Esophagus squamous epithelium (tissue), 5 donors: ENCODE results near the gene SAP30. TPM values are rescaled to one million over a fixed set of nuclear protein-coding genes. Genes with fewer than 3 reads are reported as not detected.

Source experiments
- DNase-seq: peaks from one replicate; lab custom pipeline; 2025; lab: John Stamatoyannopoulos, UW
- H3K27ac ChIP-seq, 4 donors: fragments of 200-600 bp; sonication (generic); one replicate each; pipeline ENCODE4 v1.5.1; 2016 to 2019; ENCODE audit warnings: mild to moderate bottlenecking in 1 of 4
- H3K27me3 ChIP-seq, 4 donors: fragments of 200-600 bp; sonication (generic); 1 replicate in 3 of 4; 2 replicates in 1 of 4; pipeline versions ENCODE4 v1.5.1 to v1.6.0; 2017 to 2021; ENCODE audit warnings: antibody characterized with exemption in 1 of 4
- H3K36me3 ChIP-seq, 3 donors: fragments of 200-600 bp; sonication (generic); one replicate each; pipeline ENCODE4 v1.5.1; 2016 to 2019
- H3K4me1 ChIP-seq, 3 donors: fragments of 200-600 bp; sonication (generic); one replicate each; pipeline ENCODE4 v1.5.1; 2017 to 2019
- H3K4me3 ChIP-seq, 4 donors: fragments of 200-600 bp; sonication (generic); 1 replicate in 3 of 4; 2 replicates in 1 of 4; pipeline ENCODE4 v1.5.1; 2016 to 2019; ENCODE audit warnings: mild to moderate bottlenecking in 2 of 4, moderate library complexity in 1 of 4
- H3K9me3 ChIP-seq, 3 donors: fragments of 200-600 bp; sonication (generic); one replicate each; pipeline ENCODE4 v1.5.1; 2016 to 2019
- POLR2A ChIP-seq, 4 donors: fragments of 450-650 bp; IDR thresholded peaks; one replicate each; pipeline ENCODE4 v1.6.1; 2017; ENCODE audit warnings: antibody characterized with exemption in 4 of 4, mild to moderate bottlenecking in 4 of 4, moderate library complexity in 3 of 4
- WGBS, 2 donors: methylation state at CpG; one replicate each; pipeline ENCODE4 v1.1.5; 2018; 5-methylcytosine and 5-hydroxymethylcytosine counted together
- intact Hi-C: fragments of 100-400 bp; cut with DNase I; formaldehyde crosslinking; loops from one replicate; pipeline ENCODE4 v1.15.0; 2022
- total RNA-seq, 4 donors: library from RNA; depleted of rRNA; stranded (reverse); fragments of >200 nt; gene quantifications; one replicate each; pipeline ENCODE4 v1.1.0, GENCODE V29; 2016
- TF ChIP-seq, protein P1 (sequence below), 6 experiments: fragments of 450-650 bp in 4 of 6; fragments of 200-600 bp in 2 of 6; sonication (generic) in 2 of 6; IDR thresholded peaks; one replicate each; pipeline ENCODE4 v1.5.1; 2016 to 2019; ENCODE audit warnings: antibody characterized with exemption in 6 of 6, mild to moderate bottlenecking in 4 of 6, moderate library complexity in 4 of 6
- donor health status: DM: yes; HTN: yes; CAD: no.

SAP30 gene
- total RNA-seq, 4 donors from 2014 or later: 10.3 to 18.5 (median 13.2) TPM

GRCh38 chr4:173386751-173387150 lies 16.0 kb downstream of the SAP30 start:
- Histone ChIP-seq H3K27ac (no peak overlapping the region), H3K36me3 (no peaks in the 10 kb centered on the region), H3K4me3 (no peak overlapping the region), H3K4me1 (no peaks in the 10 kb centered on the region), H3K9me3 (no peaks in the 10 kb centered on the region), H3K27me3 (no peaks in the 10 kb centered on the region)
- intact Hi-C loops: no loop called here
- TF ChIP-seq, protein P1, sequence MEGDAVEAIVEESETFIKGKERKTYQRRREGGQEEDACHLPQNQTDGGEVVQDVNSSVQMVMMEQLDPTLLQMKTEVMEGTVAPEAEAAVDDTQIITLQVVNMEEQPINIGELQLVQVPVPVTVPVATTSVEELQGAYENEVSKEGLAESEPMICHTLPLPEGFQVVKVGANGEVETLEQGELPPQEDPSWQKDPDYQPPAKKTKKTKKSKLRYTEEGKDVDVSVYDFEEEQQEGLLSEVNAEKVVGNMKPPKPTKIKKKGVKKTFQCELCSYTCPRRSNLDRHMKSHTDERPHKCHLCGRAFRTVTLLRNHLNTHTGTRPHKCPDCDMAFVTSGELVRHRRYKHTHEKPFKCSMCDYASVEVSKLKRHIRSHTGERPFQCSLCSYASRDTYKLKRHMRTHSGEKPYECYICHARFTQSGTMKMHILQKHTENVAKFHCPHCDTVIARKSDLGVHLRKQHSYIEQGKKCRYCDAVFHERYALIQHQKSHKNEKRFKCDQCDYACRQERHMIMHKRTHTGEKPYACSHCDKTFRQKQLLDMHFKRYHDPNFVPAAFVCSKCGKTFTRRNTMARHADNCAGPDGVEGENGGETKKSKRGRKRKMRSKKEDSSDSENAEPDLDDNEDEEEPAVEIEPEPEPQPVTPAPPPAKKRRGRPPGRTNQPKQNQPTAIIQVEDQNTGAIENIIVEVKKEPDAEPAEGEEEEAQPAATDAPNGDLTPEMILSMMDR (IDR thresholded peaks at IDR 0.05): no peak
- TF ChIP-seq POLR2A (IDR thresholded peaks at IDR 0.05): no peak
- DNase-seq: no peak

GRCh38 chr4:173391701-173392100 lies 20.9 kb downstream of the SAP30 start:
- H3K4me3 ChIP-seq: no peak overlapping the region
- no peak for DNase-seq
- intact Hi-C loops: no loop called here
- no peaks in the 10 kb centered on the region for H3K9me3 ChIP-seq
- 92 to 95% methylated on average over 1 of the region's 1 CpG for WGBS, 2 donors
- no peaks in the 10 kb centered on the region for H3K4me1 ChIP-seq
- no peaks in the 10 kb centered on the region for H3K27me3 ChIP-seq
- no peak overlapping the region for H3K27ac ChIP-seq
- peaks cover 0 to 15% (median 0%) of the 10 kb centered on the region in 3 donors for H3K36me3 ChIP-seq
- TF ChIP-seq POLR2A (IDR thresholded peaks at IDR 0.05): no peak
- TF ChIP-seq, protein P1 (IDR thresholded peaks at IDR 0.05): no peak

DNA sequence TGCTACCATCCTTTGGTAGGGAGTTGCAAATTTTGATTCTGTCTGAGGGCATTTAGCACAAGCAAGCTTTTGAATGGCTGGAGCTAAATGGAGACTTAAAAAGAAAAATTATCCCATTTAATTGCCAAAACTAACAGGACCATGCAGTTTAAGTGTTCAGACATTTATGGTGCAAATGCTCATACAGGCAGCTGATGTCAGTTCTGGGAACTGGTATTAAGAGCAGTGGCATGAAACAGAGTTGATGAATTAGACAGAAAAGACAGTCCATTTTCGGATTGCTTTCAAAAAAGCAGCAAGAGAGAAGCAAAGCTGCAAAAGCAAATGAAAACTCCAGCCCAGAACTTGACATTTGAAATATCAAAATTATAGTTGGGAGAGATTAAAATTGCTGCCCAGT lies 26.9 kb downstream of the SAP30 start:
- 58 to 65% methylated on average over 1 of the region's 1 CpG for WGBS, 2 donors
- intact Hi-C loops: no loop called here
- Histone ChIP-seq H3K27ac (no peak overlapping the region), H3K27me3 (no peaks in the 10 kb centered on the region), H3K36me3 (peaks cover 0 to 12% (median 0%) of the 10 kb centered on the region in 3 donors), H3K9me3 (no peaks in the 10 kb centered on the region), H3K4me3 (no peak overlapping the region), H3K4me1 (no peaks in the 10 kb centered on the region)
- TF ChIP-seq, protein P1 (IDR thresholded peaks at IDR 0.05): no peak
- no peak for TF ChIP-seq POLR2A (IDR thresholded peaks at IDR 0.05)
- DNase-seq: no peak

- Histone ChIP-seq H3K27ac (no peak overlapping the region), H3K36me3 (peaks cover 0 to 11% (median 0%) of the 10 kb centered on the region in 3 donors), H3K9me3 (no peaks in the 10 kb centered on the region), H3K4me3 (no peak overlapping the region), H3K4me1 (no peaks in the 10 kb centered on the region), H3K27me3 (no peaks in the 10 kb centered on the region)
- no peak for DNase-seq
- intact Hi-C loops: no loop called here
- TF ChIP-seq, protein P1 (IDR thresholded peaks at IDR 0.05): no peak
- TF ChIP-seq POLR2A (IDR thresholded peaks at IDR 0.05): no peak
These were observed 27.5 kb downstream of the SAP30 start for GRCh38 chr4:173398220-173398619.

DNA sequence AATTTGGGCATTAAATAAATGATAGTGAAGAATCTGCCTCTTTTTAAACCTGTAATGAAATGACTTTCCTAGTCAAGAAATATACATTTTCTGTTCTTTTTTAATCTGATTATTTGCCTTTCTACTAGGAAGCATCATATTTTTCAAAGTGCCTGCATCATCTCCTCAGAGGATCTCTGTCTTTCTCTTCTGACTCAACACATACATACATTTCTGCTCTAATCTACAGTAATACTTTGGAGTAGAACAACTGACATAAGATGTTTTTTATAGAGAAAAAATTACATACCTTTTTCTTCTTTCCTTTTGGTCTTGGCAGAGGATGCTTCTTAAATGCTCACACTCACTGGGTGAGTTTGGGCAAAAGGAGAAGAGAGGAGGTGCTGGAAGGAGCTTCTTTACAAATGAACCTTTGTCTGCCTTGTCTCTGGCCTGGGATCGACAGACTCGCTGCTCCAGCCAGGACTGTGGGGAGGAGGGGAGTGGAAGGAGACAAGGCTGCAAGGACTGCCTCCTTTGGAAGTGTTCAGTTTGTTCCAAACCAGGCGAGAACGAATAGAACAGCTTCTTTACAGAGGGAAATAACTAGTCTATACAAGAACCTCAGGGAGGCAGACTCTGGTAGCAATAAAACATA lies 28.1 kb downstream of the SAP30 start, which contains the start of gene SCRG1:
SCRG1 (minus strand) TSS at position 338 of the 637 bp plus-strand sequence. CDS start 7,702 bp downstream, outside the sequence.
- DNase-seq: no peak
- Histone ChIP-seq H3K4me1 (no peaks in the 10 kb centered on the region), H3K9me3 (no peaks in the 10 kb centered on the region), H3K27ac (no peak within 1 kb of the TSS), H3K4me3 (no peak within 1 kb of the TSS), H3K36me3 (peaks cover 0 to 16% (median 0%) of the 10 kb centered on the region in 3 donors), H3K27me3 (no peaks in the 10 kb centered on the region)
- TF ChIP-seq POLR2A (IDR thresholded peaks at IDR 0.05): no peak
- TF ChIP-seq, protein P1 (IDR thresholded peaks at IDR 0.05): no peak
- intact Hi-C loops: no loop called here
- 22 to 38% methylated on average over 3 to 4 of the region's 4 CpGs for WGBS, 2 donors
